ENCODE measurements around the gene HPF1. TPM values are rescaled to one million over a fixed set of nuclear protein-coding genes. Genes with fewer than 3 reads are reported as not detected.
"Not testable (repeated sequence)": the region's sequence is repeated elsewhere in the genome, so short reads cannot be mapped to it uniquely, and the experiment has no call there.

HPF1 gene
- 18.0 TPM for total RNA-seq
- long read RNA-seq, transcript HPF1-201 (8 exons, 1,230 nt), result major isoform, 22 of 24 reads
- long read RNA-seq, partial matches to known transcripts, result 2 of 24 reads
- long read RNA-seq, other reads (novel, unspliced or antisense), result 0 of 24 reads

GRCh38 chr4:169757575-169758184 is at the start of gene HPF1:
Gene HPF1, minus strand, starts transcription at chr4:169757944. Its CDS starts 67 bp downstream, at chr4:169757877.
- DNase-seq (ENCODE audit: low spot score), result peak; percentile 96
- intact Hi-C loops (cut with DNase I), result loop anchor here (2.0 kb wide), 2 partner anchors 145 to 269 kb away; partner anchors contain the start of genes MFAP3L and NEK1

- DNase-seq (ENCODE audit: low spot score); intact Hi-C loops (cut with DNase I): not testable (repeated sequence)
Observed at GRCh38 chr4:169806770-169807169, 49.0 kb upstream of the HPF1 start.

GRCh38 chr4:169803413-169803812 is 45.7 kb upstream of the HPF1 start:
- intact Hi-C loops (cut with DNase I), result no loop called here

GRCh38 chr4:169802873-169803272 is 45.1 kb upstream of the HPF1 start:
- intact Hi-C loops (cut with DNase I), result no loop called here
- no peak for DNase-seq (ENCODE audit: low spot score)

More at GRCh38 chr4:169803413-169803812, 45.7 kb upstream of the HPF1 start:
- DNase-seq (ENCODE audit: low spot score), result no peak

GRCh38 chr4:169800541-169800940 is 42.8 kb upstream of the HPF1 start:
- no peak for DNase-seq (ENCODE audit: low spot score)
- intact Hi-C loops (cut with DNase I), result no loop called here

- no peak for DNase-seq (ENCODE audit: low spot score)
- intact Hi-C loops (cut with DNase I), result no loop called here
Observed at GRCh38 chr4:169799260-169799659, 41.5 kb upstream of the HPF1 start.

- intact Hi-C loops (cut with DNase I), result no loop called here
- DNase-seq (ENCODE audit: low spot score), result no peak
Observed at GRCh38 chr4:169795585-169795984, 37.8 kb upstream of the HPF1 start.

- intact Hi-C loops (cut with DNase I), result no loop called here
Observed at GRCh38 chr4:169791527-169792156, 33.9 kb upstream of the HPF1 start.

GRCh38 chr4:169791062-169791461 is 33.3 kb upstream of the HPF1 start:
- DNase-seq (ENCODE audit: low spot score), result no peak
- intact Hi-C loops (cut with DNase I), result no loop called here

More at GRCh38 chr4:169791527-169792156, 33.9 kb upstream of the HPF1 start:
- DNase-seq (ENCODE audit: low spot score), result no peak

GRCh38 chr4:169774466-169775445 is 17.0 kb upstream of the HPF1 start:
- no peak for DNase-seq (ENCODE audit: low spot score)
- intact Hi-C loops (cut with DNase I), result no loop called here

GRCh38 chr4:169773889-169774288 is 16.1 kb upstream of the HPF1 start:
- intact Hi-C loops (cut with DNase I), result no loop called here
- DNase-seq (ENCODE audit: low spot score), result no peak

- intact Hi-C loops (cut with DNase I); DNase-seq (ENCODE audit: low spot score): not testable (repeated sequence)
Observed at GRCh38 chr4:169771556-169772080, 13.9 kb upstream of the HPF1 start.

GRCh38 chr4:169770416-169770815 is 12.7 kb upstream of the HPF1 start:
- intact Hi-C loops (cut with DNase I), result no loop called here
- no peak for DNase-seq (ENCODE audit: low spot score)

- intact Hi-C loops (cut with DNase I), result no loop called here
- no peak for DNase-seq (ENCODE audit: low spot score)
Observed at GRCh38 chr4:169768385-169768784, 10.6 kb upstream of the HPF1 start.

- DNase-seq (ENCODE audit: low spot score), result no peak
- intact Hi-C loops (cut with DNase I), result no loop called here
Observed at GRCh38 chr4:169766741-169767140, 9.0 kb upstream of the HPF1 start.

GRCh38 chr4:169765835-169766234 is 8.1 kb upstream of the HPF1 start:
- intact Hi-C loops (cut with DNase I), result no loop called here
- DNase-seq (ENCODE audit: low spot score), result no peak

GRCh38 chr4:169761846-169762245 is 4.1 kb upstream of the HPF1 start:
- intact Hi-C loops (cut with DNase I), result no loop called here
- DNase-seq (ENCODE audit: low spot score), result no peak

- intact Hi-C loops (cut with DNase I), result loop anchor here (2.0 kb wide), 1 partner anchor 146 kb away; the partner anchor contains the start of gene NEK1
- DNase-seq (ENCODE audit: low spot score), result no peak
Observed at GRCh38 chr4:169758401-169758962, 738 bp upstream of the HPF1 start.

GRCh38 chr4:169756971-169757574 is 671 bp downstream of the HPF1 start:
- no peak for DNase-seq (ENCODE audit: low spot score)
- intact Hi-C loops (cut with DNase I), result loop anchor here (2.0 kb wide), 1 partner anchor 270 kb away; the partner anchor contains the start of gene MFAP3L
